GM21619 (cell line): Measurements from ENCODE around the gene SRD5A3.

Source experiments
- ATAC-seq: cut with Tn5 transposase; IDR thresholded peaks from one replicate; pipeline ENCODE4 v1.9.1; 2021; ENCODE audit not compliant: unreplicated experiment

Gene SRD5A3

GRCh38 chr4:55345980-55346850, at the start of gene SRD5A3:
Gene SRD5A3, plus strand, starts transcription at chr4:55346242. Its CDS starts 95 bp downstream, at chr4:55346337.
- peak; percentile 93 for ATAC-seq

DNA sequence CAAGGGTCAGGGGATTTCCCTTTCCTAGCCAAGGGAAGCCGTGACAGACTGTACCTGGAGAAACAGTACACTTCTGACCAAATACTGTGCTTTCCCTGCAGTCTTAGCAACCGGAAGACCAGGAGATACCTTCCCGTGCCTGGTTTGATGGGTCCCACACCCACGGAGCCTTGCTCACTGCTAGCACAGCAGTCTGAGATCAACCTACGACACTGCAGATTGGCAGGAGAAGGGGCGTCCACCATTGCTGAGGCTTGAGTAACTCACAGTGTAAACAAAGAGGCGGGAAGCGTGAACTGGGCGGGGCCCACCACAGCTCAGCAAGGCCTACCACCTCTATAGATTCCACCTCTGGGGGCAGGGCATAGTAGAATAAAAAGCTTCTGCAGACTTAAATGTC, 48.7 kb upstream of the SRD5A3 start:
- no peak for ATAC-seq

DNA sequence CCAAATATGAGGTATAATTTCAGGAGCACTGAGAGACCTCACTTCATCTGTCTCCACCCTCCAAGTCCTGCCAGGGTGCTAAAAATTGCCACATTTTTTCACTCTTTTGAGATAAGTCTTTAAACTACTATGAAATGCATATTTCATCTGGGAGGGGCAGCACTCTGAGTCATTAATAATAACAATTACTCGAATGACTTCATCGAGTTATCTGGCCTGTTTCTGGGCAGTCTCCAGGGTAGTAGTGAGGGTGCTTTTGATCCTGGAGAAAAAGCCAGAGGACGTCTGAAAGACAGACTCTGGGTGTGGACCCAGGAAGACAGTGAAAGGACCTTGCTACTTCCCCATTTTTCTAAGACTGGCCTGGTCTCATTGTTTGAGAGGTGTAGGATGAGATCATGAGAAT, 42.3 kb upstream of the SRD5A3 start:
- no peak for ATAC-seq

DNA sequence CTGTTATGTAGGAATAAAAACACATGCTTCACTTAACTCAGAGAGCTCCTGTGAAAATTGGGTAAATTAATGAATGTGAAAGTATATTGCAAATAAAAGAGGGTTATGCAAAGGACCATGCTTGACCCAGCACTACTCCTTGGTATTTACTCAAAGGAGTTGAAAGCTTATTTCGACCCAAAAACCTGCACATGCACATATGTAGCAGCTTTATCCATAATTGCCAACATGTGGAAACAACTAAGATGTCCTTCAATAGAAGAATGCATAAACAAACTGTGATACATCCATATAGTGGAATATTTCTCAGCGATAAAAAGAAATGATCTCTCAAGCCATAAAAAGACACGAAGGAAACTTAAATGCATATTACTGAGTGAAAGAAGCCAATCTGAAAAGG, 41.7 kb upstream of the SRD5A3 start:
- no peak for ATAC-seq

DNA sequence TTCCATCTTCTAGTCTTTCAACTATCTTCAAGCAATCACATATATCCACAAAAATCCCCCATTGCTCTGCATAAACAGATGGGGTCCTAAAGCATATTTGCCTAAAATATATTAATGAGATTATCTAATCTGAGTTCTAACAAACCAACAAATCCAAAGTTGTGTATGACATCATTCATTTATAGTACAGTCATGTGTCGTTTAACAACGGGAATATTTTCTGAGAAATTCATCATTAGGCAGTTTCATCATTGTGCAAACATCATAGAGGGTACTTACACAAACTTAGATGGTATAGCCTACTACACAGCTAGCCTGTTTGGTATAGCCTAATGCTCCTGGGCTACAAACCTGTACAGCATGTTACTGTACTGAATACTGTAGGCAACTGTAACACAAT, 38.0 kb upstream of the SRD5A3 start:
- no peak for ATAC-seq

DNA sequence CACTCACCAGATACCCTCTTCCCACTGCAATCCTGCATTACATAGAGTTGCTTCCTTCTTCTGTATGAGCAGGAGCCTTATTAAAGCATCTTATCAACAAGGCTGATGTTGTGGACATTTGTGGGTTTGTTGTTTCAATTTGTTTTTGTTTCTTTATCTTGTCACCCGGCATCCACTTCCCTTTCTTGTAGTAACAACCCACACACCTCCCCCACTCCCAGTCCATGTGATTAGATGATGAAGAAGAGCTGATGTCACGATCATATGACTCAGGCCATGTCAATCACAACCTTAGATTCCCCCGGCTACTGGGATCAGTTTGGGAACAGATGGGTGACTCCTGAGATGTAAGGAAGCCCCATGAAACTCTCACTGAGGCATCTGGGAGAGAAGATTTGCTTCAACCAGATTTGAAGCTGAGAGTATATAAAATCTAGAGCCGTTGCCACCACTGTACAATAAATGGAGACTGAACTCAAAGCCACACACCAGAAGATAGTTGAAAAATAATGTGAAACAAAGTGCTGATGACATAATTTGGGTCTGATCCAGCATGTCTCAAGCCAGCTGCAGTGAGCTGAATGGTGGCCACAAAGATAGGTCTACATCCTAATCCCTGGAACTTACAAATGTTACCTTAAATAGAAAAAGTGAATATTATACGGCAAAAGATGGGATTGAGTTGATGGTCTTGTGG, 34.1 kb upstream of the SRD5A3 start:
- no peak for ATAC-seq

DNA sequence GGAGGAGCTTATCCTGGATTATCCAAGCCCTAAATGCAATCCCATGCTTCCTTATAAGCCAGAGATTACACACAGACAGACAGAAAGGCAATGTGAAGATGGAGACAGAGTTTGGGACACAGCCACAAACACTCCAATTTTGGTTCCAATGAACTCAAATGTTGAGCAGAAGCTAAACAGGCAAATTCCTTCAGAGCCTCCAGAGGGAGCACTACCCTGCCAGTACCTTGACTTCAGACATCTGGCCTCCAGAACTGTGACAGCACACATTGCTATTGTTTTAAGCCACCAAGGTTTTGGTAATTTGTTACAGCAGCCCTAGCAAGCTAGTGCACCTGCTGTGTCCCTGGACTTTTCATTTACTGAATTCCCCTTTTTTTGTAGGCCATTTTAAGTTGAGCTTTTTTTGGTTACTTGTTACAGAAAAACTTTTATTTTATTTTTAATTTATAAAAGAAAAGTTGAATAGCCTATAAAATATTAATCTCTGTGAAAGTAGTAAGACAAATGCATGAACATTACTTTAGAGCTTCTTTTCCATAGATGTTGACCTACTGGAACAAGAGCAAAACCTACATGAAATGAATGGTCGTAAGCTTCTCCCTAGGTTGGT, 33.4 kb upstream of the SRD5A3 start:
- ATAC-seq, result peak; percentile 76

- ATAC-seq, result no peak
Observed at GRCh38 chr4:55314141-55314820, 31.8 kb upstream of the SRD5A3 start.

DNA sequence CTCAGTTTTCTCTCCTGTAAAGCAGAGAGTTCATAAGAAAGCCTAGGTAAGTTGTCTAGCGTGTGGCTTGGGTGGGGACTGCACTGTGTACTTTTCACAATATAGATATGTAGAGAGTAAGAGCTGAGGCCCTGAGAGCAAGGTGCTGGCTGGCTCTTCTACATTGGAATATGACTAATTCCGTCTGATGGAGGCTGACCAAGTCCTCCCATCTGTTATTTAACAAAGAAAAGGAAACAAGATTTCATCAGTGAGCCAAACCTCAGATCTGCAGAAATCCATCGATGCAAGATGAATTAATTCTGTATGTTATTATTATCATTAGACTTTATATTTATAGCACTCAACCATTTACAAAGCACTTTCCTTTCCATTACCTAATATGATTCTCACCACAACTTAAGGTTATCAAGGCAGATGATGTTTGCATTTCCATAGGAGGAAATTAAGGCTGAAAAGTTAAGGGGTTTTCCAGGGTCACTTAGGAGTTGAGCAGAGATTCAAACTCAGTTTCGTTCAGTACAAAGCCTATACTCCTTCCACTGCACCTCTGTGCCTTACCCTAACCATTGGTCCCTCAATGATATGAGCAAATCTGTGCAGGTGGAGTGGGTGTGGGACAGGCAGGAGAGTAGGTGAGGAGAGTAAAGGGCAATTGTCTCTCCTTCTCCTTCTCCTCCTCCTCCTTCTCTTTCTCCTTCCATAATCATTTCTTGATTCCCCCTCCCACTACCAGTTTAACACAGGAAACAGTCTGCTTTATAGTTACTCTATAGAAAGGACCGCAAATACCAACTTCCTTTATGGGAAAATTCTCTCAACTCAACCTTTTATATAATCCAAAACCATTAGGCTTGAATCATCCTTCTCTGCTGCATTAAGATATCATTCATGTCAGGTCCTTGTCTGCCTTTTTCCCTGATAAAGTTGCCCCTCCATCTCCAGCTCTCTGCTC, 27.6 kb upstream of the SRD5A3 start:
- ATAC-seq, result no peak

- ATAC-seq, result no peak
Observed at GRCh38 chr4:55321707-55322264, 24.3 kb upstream of the SRD5A3 start.

GRCh38 chr4:55323375-55323774, 22.7 kb upstream of the SRD5A3 start:
- ATAC-seq, result no peak

- no peak for ATAC-seq
Observed at GRCh38 chr4:55326629-55327028, 19.4 kb upstream of the SRD5A3 start.

DNA sequence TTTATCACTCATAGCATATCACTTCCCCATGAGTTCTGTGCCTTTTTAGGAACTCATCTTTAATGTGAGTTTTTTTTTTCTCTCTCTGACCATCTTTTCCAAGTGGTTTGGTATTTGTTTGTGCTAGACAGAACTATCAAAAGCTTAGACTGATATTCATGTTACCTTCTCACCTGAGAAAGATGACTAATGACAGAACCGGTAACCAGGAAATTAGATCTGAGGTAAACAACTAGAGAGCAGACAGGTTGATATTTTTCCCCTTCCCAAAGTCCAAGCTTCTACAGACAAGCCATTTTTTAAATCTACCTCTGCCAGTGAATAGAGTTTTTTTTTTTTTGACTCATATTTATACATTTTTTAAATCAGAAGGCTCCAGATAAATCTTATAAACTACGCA, 17.0 kb upstream of the SRD5A3 start:
- ATAC-seq, result no peak

DNA sequence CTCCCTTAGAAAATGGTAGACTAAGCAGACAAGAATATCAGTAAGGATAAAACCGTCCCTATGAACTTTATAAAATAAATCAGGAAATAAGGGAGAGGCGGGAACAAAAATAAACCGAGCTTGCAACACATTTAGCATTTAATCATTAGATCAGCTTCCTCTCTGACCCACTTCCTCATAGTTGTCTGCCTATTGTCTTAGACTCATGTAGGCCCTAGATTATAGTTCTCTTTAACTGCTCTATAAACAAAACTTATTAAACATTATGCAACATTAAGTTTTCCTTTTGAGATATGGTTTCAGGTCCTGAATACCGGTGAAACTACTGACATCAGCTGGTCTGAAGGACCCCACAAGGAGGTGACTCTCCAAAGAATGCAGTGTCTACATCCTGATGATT, 15.8 kb upstream of the SRD5A3 start:
- no peak for ATAC-seq

DNA sequence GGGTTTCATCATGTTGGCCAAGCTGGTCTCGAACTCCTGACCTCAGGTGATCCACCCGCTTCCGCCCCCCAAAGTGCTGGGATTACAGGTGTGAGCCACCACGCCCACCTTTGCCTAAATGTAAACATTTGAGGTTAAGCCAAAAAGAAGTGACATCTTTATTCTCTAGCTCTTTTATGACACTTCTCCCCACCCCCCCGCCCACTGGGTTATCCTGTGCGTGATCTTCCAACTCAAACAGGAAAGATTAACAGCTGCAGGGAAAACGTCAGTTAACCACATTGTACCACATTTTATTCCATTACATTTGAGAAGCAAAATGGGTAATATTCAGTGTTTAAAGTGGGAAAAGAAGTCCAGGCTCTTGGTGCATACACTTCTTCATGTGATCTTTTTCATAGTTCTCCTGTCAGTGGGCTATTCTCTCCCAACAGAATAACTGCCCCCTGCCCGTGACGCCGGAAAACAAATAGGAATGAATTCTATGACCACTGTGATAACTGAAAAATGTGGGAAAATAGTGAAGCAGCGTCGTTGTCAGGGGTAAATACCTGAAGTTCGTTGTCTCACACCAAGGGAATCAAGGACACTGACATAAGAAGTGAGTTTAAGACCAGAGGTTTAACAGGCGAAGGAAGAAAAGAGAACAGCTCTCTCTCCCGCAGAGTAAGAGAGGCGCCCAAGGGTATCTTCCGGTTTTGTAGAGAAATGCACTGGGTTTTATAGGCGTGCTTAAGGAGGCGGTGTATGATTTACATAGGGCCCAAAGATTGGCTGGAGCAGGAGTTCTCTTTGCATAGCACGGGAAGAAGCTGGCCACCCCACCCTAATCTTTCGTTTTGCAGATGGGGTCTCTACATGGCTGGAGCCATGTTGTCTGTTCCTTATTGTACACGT, 9.7 kb upstream of the SRD5A3 start:
- ATAC-seq, result no peak

- no peak for ATAC-seq
Observed at GRCh38 chr4:55337944-55338343, 8.1 kb upstream of the SRD5A3 start.

- no peak for ATAC-seq
Observed at GRCh38 chr4:55338486-55338885, 7.6 kb upstream of the SRD5A3 start.

DNA sequence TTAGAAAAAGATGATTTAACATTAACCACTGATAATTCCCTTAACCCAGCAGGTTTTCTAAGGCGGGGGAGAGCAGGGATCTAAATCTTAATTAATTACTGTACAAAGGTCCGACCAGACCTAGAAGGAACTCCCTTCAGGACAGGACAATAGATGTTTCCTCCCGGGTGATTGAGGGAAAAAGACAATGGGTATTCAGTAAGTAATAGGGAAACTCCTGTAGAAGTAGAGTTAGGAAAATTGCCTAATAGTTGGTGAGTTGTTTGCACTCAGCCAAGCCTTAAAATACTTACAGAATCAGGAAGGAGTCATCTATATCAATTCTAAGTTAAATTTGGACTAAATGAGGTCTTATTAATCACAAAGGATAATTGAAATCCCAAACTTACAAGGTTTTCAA, 5.8 kb upstream of the SRD5A3 start:
- ATAC-seq, result no peak

DNA sequence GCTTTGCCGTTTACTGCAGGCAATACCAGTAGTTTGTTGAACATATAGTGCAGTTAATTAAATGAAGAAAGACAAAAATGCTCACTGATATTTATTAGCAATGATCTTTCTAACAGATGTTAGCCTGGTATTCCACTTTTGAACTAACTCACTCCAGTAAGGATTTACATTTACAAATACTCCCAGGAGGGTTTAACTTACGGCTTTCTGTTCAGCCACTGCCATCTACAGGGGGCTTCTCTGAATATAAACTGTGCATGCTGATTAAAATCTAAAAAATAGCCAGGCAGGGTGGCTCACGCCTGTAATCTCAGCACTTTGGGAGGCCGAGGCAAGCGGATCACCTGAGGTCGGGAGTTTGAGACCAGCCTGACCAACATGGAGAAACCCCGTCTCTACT, 2.2 kb upstream of the SRD5A3 start:
- ATAC-seq, result no peak
